Measurements from ENCODE around the gene DDAH2.

DDAH2 gene

GRCh38 chr6:31732029-31732428 lies 2.9 kb upstream of the DDAH2 start:
- DNase-seq (ENCODE audit: low read depth in 2 of 2) = no peak

GRCh38 chr6:31730631-31731086 lies 1.6 kb upstream of the DDAH2 start:
- no peak for DNase-seq (ENCODE audit: low read depth in 2 of 2)

GRCh38 chr6:31729979-31730630 lies 1.0 kb upstream of the DDAH2 start:
- peak; percentile 36 to 54 for DNase-seq (ENCODE audit: low read depth in 2 of 2)

- peak; percentile 70 to 72 for DNase-seq (ENCODE audit: low read depth in 2 of 2)
Measured at GRCh38 chr6:31729515-31729978, 448 bp upstream of the DDAH2 start.

GRCh38 chr6:31727717-31728671 lies 1.1 kb downstream of the DDAH2 start:
- no peak for DNase-seq (ENCODE audit: low read depth in 2 of 2)

GRCh38 chr6:31727034-31727716 lies 1.9 kb downstream of the DDAH2 start:
- no peak for DNase-seq (ENCODE audit: low read depth in 2 of 2)

- no peak for DNase-seq (ENCODE audit: low read depth in 2 of 2)
Measured at GRCh38 chr6:31725502-31726350, 3.4 kb downstream of the DDAH2 start.

- no peak for DNase-seq (ENCODE audit: low read depth in 2 of 2)
Measured at GRCh38 chr6:31723980-31724691, 5.0 kb downstream of the DDAH2 start.

- DNase-seq (ENCODE audit: low read depth in 2 of 2) = no peak
Measured at GRCh38 chr6:31723245-31723979, 5.7 kb downstream of the DDAH2 start, which contains the start of gene MPIG6B. MPIG6B (plus strand) TSS chr6:31723373; CDS start chr6:31723384, 11 bp downstream.

GRCh38 chr6:31722173-31722572 lies 6.9 kb downstream of the DDAH2 start:
- no peak for DNase-seq (ENCODE audit: low read depth in 2 of 2)

GRCh38 chr6:31721351-31722020 lies 7.6 kb downstream of the DDAH2 start, which contains the start of gene LY6G6C:
LY6G6C (minus strand) TSS chr6:31721746; CDS start chr6:31721679, 67 bp downstream.
- no peak for DNase-seq (ENCODE audit: low read depth in 2 of 2)

- no peak for DNase-seq (ENCODE audit: low read depth in 2 of 2)
Measured at GRCh38 chr6:31720196-31720770, 8.8 kb downstream of the DDAH2 start.

GRCh38 chr6:31719001-31719400 lies 10.1 kb downstream of the DDAH2 start:
- DNase-seq (ENCODE audit: low read depth in 2 of 2) = no peak

- no peak for DNase-seq (ENCODE audit: low read depth in 2 of 2)
Measured at GRCh38 chr6:31718265-31718664, 10.8 kb downstream of the DDAH2 start.

- DNase-seq (ENCODE audit: low read depth in 2 of 2) = no peak
Measured at GRCh38 chr6:31717499-31718222, 11.4 kb downstream of the DDAH2 start.

GRCh38 chr6:31715022-31715958 lies 13.8 kb downstream of the DDAH2 start, which contains the start of gene LY6G6D:
LY6G6D (plus strand) TSS chr6:31715348; CDS start chr6:31715356, 8 bp downstream.
- no peak for DNase-seq (ENCODE audit: low read depth in 2 of 2)

Data from activated CD4-positive, alpha-beta T cell treated with anti-CD3 and anti-CD28 coated beads for 24 hours (primary cell).